Upper lobe of left lung (tissue), 4 donors: ENCODE results near the gene IL17D.

ENCODE experiments used
- CTCF ChIP-seq, 6 experiments: fragments of 450-650 bp in 4 of 6; fragments of 200-600 bp in 2 of 6; sonication (generic) in 2 of 6; IDR thresholded peaks; one replicate each; pipeline ENCODE4 v1.5.1; 2016 to 2019; ENCODE audit warnings: antibody characterized with exemption in 6 of 6
- EP300 ChIP-seq, 4 donors: sonication (generic); formaldehyde crosslinking; IDR thresholded peaks; one replicate each; pipeline ENCODE4 v1.5.1; 2017; ENCODE audit warnings: antibody characterized with exemption in 4 of 4, control low read depth in 2 of 4
- POLR2A ChIP-seq, 4 donors: fragments of 450-650 bp; IDR thresholded peaks; one replicate each; pipeline ENCODE4 v1.5.1; 2016 to 2017; ENCODE audit warnings: antibody characterized with exemption in 4 of 4, mild to moderate bottlenecking in 2 of 4
- POLR2AphosphoS5 ChIP-seq, 2 donors: sonication (generic); formaldehyde crosslinking; IDR thresholded peaks; one replicate each; pipeline ENCODE4 v1.5.1; 2017; ENCODE audit warnings: antibody characterized with exemption in 2 of 2

DNA sequence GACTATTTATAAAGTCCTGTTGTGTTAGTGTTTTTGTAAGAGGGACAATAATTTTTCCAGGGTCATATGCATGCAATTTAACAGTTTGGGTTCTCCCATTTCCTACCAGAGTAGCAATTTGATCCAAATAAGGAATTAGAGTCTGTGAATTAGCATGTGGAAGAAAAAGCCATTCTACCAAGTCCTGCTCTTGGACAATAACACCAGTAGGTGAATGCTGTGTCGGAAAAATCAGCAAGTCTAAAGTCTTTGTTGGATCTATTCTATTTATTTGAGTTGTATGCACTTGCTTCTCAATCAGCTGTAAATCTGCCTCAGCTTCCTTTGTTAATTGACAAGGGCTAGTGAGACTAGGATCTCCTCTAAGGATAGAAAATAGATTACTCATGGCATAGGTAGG is 21.4 kb upstream of the IL17D start:
- TF ChIP-seq CTCF (IDR thresholded peaks at IDR 0.05): no peak
- no peak for TF ChIP-seq POLR2A (IDR thresholded peaks at IDR 0.05)
- TF ChIP-seq POLR2AphosphoS5 (IDR thresholded peaks at IDR 0.05): no peak
- no peak for TF ChIP-seq EP300 (IDR thresholded peaks at IDR 0.05)
